GM19328 (cell line): ENCODE data around the gene EIF3L.

Source experiments
- ATAC-seq: cut with Tn5 transposase; IDR thresholded peaks from one replicate; pipeline ENCODE4 v1.9.1; 2021; ENCODE audit warnings: mild to moderate bottlenecking, moderate library complexity; ENCODE audit not compliant: unreplicated experiment

The EIF3L gene

DNA sequence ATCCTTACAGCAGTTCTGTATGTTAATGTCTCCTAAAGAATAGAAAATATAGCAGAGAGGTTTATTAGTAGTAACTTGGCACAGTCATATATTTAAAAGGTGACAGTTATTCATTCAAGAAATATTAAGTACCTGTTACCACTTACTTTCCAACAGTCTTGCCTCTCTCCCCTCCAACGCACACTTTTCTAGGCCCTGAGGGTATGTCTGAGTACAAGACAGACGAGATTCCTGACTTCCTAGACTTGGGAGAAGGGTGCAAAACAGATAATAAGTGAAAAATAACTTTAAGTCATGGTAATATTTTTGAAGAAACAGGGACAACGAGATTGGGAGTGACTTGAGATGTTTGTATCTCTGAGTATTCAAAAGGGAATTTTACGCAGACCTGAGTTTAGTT, 1.6 kb downstream of the EIF3L start:
- ATAC-seq: no peak

GRCh38 chr22:37852418-37852817, 3.2 kb downstream of the EIF3L start:
- no peak for ATAC-seq

DNA sequence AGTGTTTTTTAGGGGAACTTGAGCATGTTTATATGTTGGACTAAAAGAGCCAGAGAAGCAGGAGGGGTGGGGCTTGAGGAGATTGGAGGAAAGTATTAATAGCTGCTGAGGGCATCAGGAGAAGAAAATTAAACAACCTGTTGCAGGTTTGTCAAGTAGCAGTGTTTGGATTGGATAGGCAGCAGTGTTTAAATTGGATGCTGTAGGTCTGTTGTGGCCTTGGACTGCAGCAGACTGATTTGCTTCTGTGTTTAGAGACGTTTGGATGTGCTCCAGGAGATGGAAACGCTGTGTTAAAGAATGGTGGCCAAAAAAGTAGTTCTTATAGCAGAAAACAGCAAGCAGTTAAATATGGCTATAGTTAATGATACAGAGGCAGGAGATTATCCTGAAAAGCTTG, 5.7 kb downstream of the EIF3L start:
- ATAC-seq: no peak

DNA sequence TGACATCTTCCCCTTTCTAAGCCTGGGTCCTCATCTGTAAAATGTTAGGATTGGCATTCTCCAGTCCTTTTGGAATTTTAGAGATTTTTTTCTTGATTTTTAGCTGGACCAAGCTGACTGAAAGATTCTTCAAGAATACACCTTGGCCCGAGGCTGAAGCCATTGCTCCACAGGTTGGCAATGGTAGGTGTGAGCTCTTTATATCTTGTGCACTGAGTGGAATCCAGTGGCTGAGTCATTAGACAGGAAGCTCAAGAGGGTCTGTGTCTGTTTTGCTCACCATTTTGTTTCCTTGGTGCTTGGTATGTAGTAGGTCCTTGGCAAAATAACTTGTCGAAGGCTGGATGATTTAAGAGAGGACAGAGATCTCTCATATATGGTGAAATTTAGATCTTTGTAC, 6.2 kb downstream of the EIF3L start:
- no peak for ATAC-seq

GRCh38 chr22:37860796-37861421, 11.7 kb downstream of the EIF3L start:
- no peak for ATAC-seq

- no peak for ATAC-seq
Measured at GRCh38 chr22:37862570-37863325, 13.5 kb downstream of the EIF3L start.

GRCh38 chr22:37865510-37865909, 16.3 kb downstream of the EIF3L start:
- no peak for ATAC-seq

DNA sequence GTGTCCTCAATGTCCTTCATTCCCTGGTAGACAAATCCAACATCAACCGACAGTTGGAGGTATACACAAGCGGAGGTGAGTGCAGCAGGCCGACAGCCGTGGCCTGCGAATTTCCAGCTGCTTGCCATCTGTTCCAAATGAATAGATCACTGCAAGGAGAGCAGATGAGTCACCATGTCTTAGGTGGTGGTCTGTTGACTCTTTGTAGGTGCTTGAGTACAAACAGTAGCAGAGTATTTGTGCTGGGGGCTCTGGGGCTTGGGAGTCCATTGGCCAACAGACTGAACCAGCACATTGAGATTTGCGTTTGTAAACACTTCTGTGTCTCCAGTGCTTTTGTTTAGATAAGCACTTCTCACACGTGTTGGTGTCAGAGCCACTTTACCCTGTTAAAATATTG, 21.1 kb downstream of the EIF3L start:
- no peak for ATAC-seq

- ATAC-seq: no peak
Measured at GRCh38 chr22:37880668-37881440, 31.6 kb downstream of the EIF3L start.

DNA sequence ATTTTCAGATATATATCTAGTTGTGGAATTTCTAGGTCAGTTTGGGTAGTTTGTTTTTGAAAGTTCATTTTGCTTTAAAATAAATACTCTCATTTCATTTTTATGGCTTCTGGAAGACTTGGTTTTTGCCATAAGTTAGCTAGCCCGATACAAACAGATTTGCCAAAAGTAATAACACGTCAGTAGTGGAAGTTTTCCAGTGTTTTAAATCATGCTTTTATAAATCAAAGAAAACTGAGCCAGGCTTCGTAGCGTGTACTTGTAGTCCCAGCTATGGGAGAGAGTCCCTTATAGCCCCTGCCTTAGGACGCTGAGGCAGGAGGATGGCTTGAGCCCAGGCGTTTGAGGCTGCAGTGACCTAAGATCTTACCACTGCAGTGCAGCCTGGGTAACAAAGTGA, 35.2 kb downstream of the EIF3L start:
- ATAC-seq: no peak

GRCh38 chr22:37887584-37888378, 38.6 kb downstream of the EIF3L start:
- ATAC-seq: no peak

GRCh38 chr22:37891926-37892325, 42.7 kb downstream of the EIF3L start:
- no peak for ATAC-seq

DNA sequence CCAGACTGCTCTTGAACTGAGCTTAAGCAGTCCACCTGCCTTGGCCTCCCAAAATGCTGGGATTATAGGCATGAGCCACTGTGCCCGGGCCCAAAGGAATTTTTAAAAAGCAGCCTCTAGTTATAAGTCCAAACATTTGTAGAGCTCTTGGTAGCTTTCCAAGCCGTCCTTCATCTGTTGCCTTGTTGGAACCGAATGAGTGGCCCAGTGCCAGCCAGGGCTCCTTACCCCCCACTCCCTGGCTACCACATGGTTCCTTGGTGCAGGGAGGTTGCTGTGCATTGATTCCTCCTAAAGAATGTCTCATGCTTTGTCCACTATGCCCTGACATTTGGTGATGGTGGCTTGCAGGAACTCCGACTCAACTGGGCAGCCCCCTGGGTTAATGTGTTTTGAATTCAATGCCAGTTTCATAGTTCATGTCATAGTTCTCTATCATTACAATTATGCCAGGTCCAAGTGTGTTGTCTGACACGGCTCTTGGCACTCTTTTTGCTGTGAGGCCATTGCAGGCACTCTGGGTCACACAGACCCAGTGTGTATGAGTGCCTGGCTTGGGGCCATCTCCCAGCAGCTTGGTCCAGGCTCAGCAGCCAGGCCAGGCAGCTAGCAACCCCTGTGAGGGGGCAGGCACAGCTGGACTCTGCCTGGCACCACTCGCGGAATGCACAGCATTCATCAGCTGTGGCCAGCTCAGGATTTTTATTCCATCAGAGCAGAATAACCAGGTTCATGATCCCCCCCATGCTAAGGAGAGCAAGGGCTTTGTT, 43.5 kb downstream of the EIF3L start:
- no peak for ATAC-seq

- no peak for ATAC-seq
Measured at GRCh38 chr22:37893583-37893983, 44.4 kb downstream of the EIF3L start.

- ATAC-seq: no peak
Measured at GRCh38 chr22:37894939-37895670, 45.9 kb downstream of the EIF3L start.

DNA sequence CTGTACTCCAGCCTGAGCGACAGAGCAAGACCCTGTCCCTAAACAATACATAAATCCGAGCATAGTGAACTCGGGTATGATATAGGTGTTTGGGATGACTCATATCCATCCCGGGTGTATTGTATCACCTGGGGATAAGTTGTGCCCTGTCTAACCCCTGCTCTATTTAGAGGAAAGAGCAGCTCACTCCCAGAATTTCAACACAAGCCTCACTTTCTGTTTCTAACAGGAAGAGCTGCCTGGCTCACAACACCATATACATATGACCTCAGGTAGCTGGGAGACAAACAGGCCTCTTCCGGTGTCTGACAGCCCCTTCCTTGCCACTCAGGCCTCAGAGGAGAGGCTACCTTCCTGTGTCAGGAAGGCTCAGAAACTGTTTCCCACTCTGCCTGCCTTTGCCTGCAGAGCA, 47.0 kb downstream of the EIF3L start:
- ATAC-seq: no peak

DNA sequence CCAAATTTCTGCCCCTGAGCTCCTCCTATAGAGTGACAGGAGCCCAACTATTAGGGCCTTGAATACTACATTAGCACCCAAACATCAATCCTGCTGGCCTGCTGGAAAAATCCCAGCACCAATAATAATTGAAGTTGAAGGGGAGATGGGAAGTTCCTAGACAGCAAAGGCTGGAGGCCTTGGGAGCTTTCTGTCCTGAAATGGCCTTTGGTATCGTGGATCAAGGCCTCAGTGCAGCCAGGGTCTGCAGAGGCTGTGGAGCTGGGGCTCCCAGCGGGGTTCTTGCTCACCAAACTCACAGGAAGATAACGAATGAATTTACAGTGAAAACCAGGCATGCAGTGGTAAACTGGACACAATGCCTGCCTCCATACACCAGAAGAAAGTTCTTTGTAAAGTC, 47.7 kb downstream of the EIF3L start:
- no peak for ATAC-seq

DNA sequence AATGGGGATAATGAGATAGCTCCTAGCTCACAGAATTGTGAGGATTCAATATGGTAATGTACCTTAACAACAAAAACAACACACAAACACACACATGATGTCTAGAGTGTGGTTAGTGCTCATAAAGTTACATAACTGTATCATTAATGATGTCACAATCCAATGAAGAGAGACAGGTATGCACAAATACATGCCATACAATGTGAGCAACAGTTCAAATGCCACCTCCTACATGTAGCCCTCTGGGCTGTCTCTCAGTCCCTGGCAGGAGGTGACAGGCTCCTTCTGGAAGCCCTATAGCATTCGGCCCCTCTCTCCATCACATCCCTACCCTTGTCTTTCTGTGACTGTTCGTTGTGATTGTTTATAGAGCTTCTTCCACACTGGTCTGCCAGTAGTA, 48.6 kb downstream of the EIF3L start:
- ATAC-seq: no peak

GRCh38 chr22:37898441-37899181, 49.4 kb downstream of the EIF3L start:
- no peak for ATAC-seq
